Keratinocyte (primary cell): ENCODE data around the gene DCLRE1A. TPM values are rescaled to one million over a fixed set of nuclear protein-coding genes. Genes with fewer than 3 reads are reported as not detected.
A peak's percentile ranks its signal among the peaks of the same experiment; 100 is the strongest.
"Not testable (repeated sequence)": the region's sequence is repeated elsewhere in the genome, so short reads cannot be mapped to it uniquely, and the experiment has no call there.

Source experiments
- DNase-seq: peaks from one replicate; pipeline ENCODE4 v3.0.0-alpha.2; 2011; ENCODE audit warnings: low read depth, missing footprints, low spot score
- FAIRE-seq: peaks from 2 replicates; lab custom pipeline; 2011; peaks lifted over from hg19 to GRCh38; lab: Jason Lieb, UNC
- H2AFZ ChIP-seq: 2 replicates; pipeline ENCODE4 v1.6.0; 2012; ENCODE audit warnings: low read length, control low read depth, inconsistent platforms; ENCODE audit not compliant: control insufficient read depth
- H3K27ac ChIP-seq: 2 replicates; pipeline ENCODE4 v1.5.1; 2011; ENCODE audit warnings: low read length; ENCODE audit not compliant: control insufficient read depth, insufficient read depth
- H3K27me3 ChIP-seq: 3 replicates; pipeline ENCODE4 v1.6.0; 2011; ENCODE audit warnings: low read length; ENCODE audit not compliant: control insufficient read depth, insufficient read depth; ENCODE audit errors: extremely low read depth
- H3K36me3 ChIP-seq, 2 experiments: 2 replicates in 1 of 2; 3 replicates in 1 of 2; pipeline ENCODE4 v1.5.1; 2011; ENCODE audit warnings: low read length in 2 of 2, mild to moderate bottlenecking in 1 of 2; ENCODE audit not compliant: control insufficient read depth in 2 of 2, insufficient read depth in 2 of 2; ENCODE audit errors: extremely low read depth in 1 of 2
- H3K4me1 ChIP-seq: 3 replicates; pipeline ENCODE4 v1.5.1; 2011; ENCODE audit warnings: low read length; ENCODE audit not compliant: control insufficient read depth, insufficient read depth; ENCODE audit errors: extremely low read depth
- H3K4me2 ChIP-seq: 3 replicates; pipeline ENCODE4 v1.6.0; 2011; ENCODE audit warnings: low read depth, low read length; ENCODE audit not compliant: control insufficient read depth, insufficient read depth; ENCODE audit errors: extremely low read depth
- H3K4me3 ChIP-seq, 3 experiments: fragments of 200-600 bp in 1 of 3; sonication (generic) in 1 of 3; 2 replicates in 2 of 3; 3 replicates in 1 of 3; pipeline ENCODE4 v1.5.1; 2011 to 2016; ENCODE audit warnings: low read length in 3 of 3, mild to moderate bottlenecking in 3 of 3, control low read depth in 2 of 3, inconsistent platforms in 1 of 3, low read depth in 1 of 3, mixed read lengths in 1 of 3, mixed run types in 1 of 3, moderate library complexity in 1 of 3; ENCODE audit not compliant: control insufficient read depth in 2 of 3, insufficient read depth in 2 of 3; ENCODE audit errors: extremely low read depth in 1 of 3
- H3K79me2 ChIP-seq: 2 replicates; pipeline ENCODE4 v1.6.0; 2012; ENCODE audit warnings: low read length; ENCODE audit not compliant: control insufficient read depth, insufficient read depth
- H3K9ac ChIP-seq: 3 replicates; pipeline ENCODE4 v1.6.0; 2011; ENCODE audit warnings: low read length; ENCODE audit not compliant: control insufficient read depth, insufficient read depth; ENCODE audit errors: extremely low read depth
- H3K9me1 ChIP-seq: 3 replicates; pipeline ENCODE4 v1.6.0; 2011; ENCODE audit warnings: low read length; ENCODE audit not compliant: control insufficient read depth, insufficient read depth; ENCODE audit errors: extremely low read depth
- H3K9me3 ChIP-seq: 2 replicates; pipeline ENCODE4 v1.5.1; 2012; ENCODE audit warnings: low read depth, low read length; ENCODE audit not compliant: control insufficient read depth
- H4K20me1 ChIP-seq: 3 replicates; pipeline ENCODE4 v1.6.0; 2011; ENCODE audit warnings: low read length; ENCODE audit not compliant: control insufficient read depth, insufficient read depth; ENCODE audit errors: extremely low read depth
- CTCF ChIP-seq, 3 experiments: IDR thresholded peaks in 1 of 3; conservative IDR thresholded peaks in 1 of 3; optimal IDR thresholded peaks in 1 of 3; 2 replicates in 2 of 3; 3 replicates in 1 of 3; pipeline versions ENCODE3 to v1.5.1; 2011; ENCODE audit warnings: low read length in 3 of 3, mild to moderate bottlenecking in 3 of 3, moderate library complexity in 2 of 3, control low read depth in 1 of 3, inconsistent platforms in 1 of 3; ENCODE audit not compliant: insufficient read depth in 2 of 3; ENCODE audit errors: extremely low read depth in 1 of 3
- EZH2 ChIP-seq: IDR thresholded peaks from one replicate; pipeline ENCODE4 v1.6.1; 2012; ENCODE audit warnings: inconsistent platforms, mild to moderate bottlenecking, low read length, moderate library complexity
- dilution Hi-C: fragments of 300-500 bp; cut with MboI; formaldehyde crosslinking; loops from one replicate; pipeline ENCODE4 v1.7.0; 2020; ENCODE audit warnings: low sequenced_read_pairs; ENCODE audit not compliant: extremely low pct_ligation_motif_present
- polyA plus RNA-seq, 5 experiments: library from polyadenylated mRNA; depleted of rRNA in 3 of 5; stranded (reverse) in 3 of 5; stranded (forward) in 1 of 5; unstranded in 1 of 5; fragments of >200 nt; gene quantifications; 1 replicate in 1 of 5; 2 replicates in 3 of 5; 3 replicates in 1 of 5; pipeline versions ENCODE4 v1.2.1 to v1.2.3, GENCODE V29; 2011 to 2012; ENCODE audit warnings: missing spikeins in 2 of 5, low read depth in 1 of 5, low replicate concordance in 1 of 5

The DCLRE1A gene
- polyA plus RNA-seq, 1 donor (not counting 4 experiments of a cell fraction or from before 2014, with no cell fraction given): 6.5 TPM

- H3K9me3 ChIP-seq: no peaks in the 10 kb centered on the region
- H3K79me2 ChIP-seq: no peaks in the 10 kb centered on the region
- H3K27me3 ChIP-seq: no peaks in the 10 kb centered on the region
- no peak overlapping the region for H3K9ac ChIP-seq
- H4K20me1 ChIP-seq: no peaks in the 10 kb centered on the region
- dilution Hi-C loops: no loop called here
- H3K9me1 ChIP-seq: no peaks in the 10 kb centered on the region
- no peak for FAIRE-seq
- no peak overlapping the region for H3K27ac ChIP-seq
- H3K4me2 ChIP-seq: no peak overlapping the region
- no peak for DNase-seq
- TF ChIP-seq EZH2: no peak
- no peak for TF ChIP-seq CTCF (optimal IDR thresholded peaks at IDR 0.05 in 1 of 3, IDR thresholded peaks at IDR 0.05 in 1 of 3, conservative IDR thresholded peaks at IDR 0.05 in 1 of 3; ENCODE audit: extremely low read depth in 1 of 3, insufficient read depth in 2 of 3, low read length in 3 of 3)
- H3K4me3 ChIP-seq: no peak overlapping the region
- H2AFZ ChIP-seq: no peak overlapping the region
- H3K36me3 ChIP-seq: no peaks in the 10 kb centered on the region
- H3K4me1 ChIP-seq: no peaks in the 10 kb centered on the region
Observed at GRCh38 chr10:113822174-113822573, 31.7 kb downstream of the DCLRE1A start.

GRCh38 chr10:113821306-113821705 lies 32.6 kb downstream of the DCLRE1A start:
- H2AFZ ChIP-seq, dilution Hi-C loops: not testable (repeated sequence)

GRCh38 chr10:113820507-113820906 lies 33.4 kb downstream of the DCLRE1A start:
- no peaks in the 10 kb centered on the region for H3K36me3 ChIP-seq
- TF ChIP-seq CTCF (optimal IDR thresholded peaks at IDR 0.05 in 1 of 3, IDR thresholded peaks at IDR 0.05 in 1 of 3, conservative IDR thresholded peaks at IDR 0.05 in 1 of 3; ENCODE audit: extremely low read depth in 1 of 3, insufficient read depth in 2 of 3, low read length in 3 of 3) (peak in 1 of 3 experiments; percentile 1), EZH2 (no peak)
- DNase-seq: no peak
- no peak overlapping the region for H2AFZ ChIP-seq
- dilution Hi-C loops: no loop called here
- H3K79me2 ChIP-seq: no peaks in the 10 kb centered on the region
- no peaks in the 10 kb centered on the region for H3K4me1 ChIP-seq
- no peaks in the 10 kb centered on the region for H4K20me1 ChIP-seq
- H3K27ac ChIP-seq: no peak overlapping the region
- H3K4me2 ChIP-seq: no peak overlapping the region
- H3K9ac ChIP-seq: no peak overlapping the region
- no peak for FAIRE-seq
- no peaks in the 10 kb centered on the region for H3K9me3 ChIP-seq
- H3K4me3 ChIP-seq: no peak overlapping the region
- H3K27me3 ChIP-seq: no peaks in the 10 kb centered on the region
- H3K9me1 ChIP-seq: no peaks in the 10 kb centered on the region

More at GRCh38 chr10:113821306-113821705, 32.6 kb downstream of the DCLRE1A start:
- not testable (repeated sequence) for DNase-seq, H3K9ac ChIP-seq, H3K4me3 ChIP-seq, H3K4me1 ChIP-seq, H3K27me3 ChIP-seq, H3K79me2 ChIP-seq, FAIRE-seq, H3K4me2 ChIP-seq, H4K20me1 ChIP-seq, H3K9me1 ChIP-seq, H3K36me3 ChIP-seq, H3K27ac ChIP-seq, H3K9me3 ChIP-seq
